Glomerular visceral epithelial cell (primary cell): ENCODE results near the gene TMEM167A.

ENCODE experiments used
- DNase-seq: peaks from one replicate; pipeline ENCODE4 v3.0.0-alpha.2; 2016; ENCODE audit errors: extremely low spot score

TMEM167A gene, protein sequence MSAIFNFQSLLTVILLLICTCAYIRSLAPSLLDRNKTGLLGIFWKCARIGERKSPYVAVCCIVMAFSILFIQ

DNA sequence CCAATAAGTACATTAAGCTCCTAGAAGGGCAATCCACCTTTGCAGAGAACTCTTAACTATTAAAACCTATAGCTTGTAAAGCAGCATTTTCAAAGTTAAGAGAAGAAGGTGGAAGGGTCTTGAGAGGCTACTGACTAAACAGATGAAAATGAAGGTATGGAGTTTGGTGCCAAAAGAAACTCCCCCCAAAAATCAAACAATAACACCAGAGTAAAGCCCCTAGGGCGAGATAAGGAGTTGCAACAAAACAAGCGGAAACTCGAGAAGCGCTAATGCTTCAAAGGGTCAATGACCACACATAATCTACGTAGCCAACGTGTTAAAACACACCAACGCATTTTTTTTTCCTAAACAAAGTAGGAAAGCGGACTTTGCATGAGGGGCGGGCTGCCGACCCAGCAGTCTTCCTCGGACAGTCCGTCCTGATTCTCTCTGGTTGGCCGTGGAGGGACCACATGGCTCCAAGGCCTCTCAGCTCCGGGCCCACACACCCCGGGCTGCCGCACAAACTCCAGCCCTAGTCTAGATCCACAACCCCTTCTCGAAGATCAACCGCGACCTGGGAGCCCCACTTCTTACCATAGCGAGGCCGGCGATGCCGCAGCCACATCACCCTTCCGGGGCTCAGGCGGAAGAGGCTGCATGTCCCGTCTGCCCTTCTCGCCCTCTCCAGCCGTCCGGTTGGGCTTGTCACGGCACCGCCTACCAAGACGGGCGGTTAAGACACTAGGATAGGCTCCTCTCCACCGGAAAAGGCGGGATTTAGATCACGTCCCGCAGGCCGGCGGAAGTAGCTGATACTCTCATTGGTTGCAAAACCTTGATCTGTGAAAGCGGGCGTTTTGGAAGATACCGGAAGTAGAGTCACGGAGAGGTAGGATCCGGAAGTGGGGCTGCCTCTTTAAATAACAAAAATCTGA is at the start of gene TMEM167A, which contains the start of gene XRCC4:
Gene TMEM167A (minus strand): TSS at position 653 of the 920 bp plus-strand sequence. CDS start 71 bp downstream, at position 582.
Gene XRCC4 (plus strand): TSS at position 806 of the 920 bp plus-strand sequence. CDS start 27,373 bp downstream, outside the sequence.
- DNase-seq = peak; percentile 99

- DNase-seq = no peak
Observed at GRCh38 chr5:83126501-83126900, 49.3 kb upstream of the TMEM167A start.

- no peak for DNase-seq
Observed at GRCh38 chr5:83125560-83125959, 48.4 kb upstream of the TMEM167A start.

DNA sequence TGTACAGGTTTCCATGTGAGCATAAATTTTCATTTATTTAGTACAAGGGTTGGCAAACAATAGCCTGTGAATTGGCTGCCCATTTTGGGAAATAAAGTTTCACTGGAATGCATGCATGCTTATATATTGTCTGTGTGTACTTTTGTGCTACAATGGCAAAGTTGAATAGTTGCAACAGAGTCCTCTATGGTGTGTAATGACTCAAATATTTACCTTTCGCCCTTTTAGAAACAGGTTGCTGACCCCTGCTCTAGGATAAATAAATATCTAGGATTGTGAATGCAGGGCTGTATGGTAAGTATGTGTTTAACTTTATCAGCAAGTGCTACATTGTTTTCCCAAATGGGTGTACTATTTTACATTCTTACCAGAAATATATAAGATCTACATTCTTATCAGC is 47.4 kb upstream of the TMEM167A start:
- no peak for DNase-seq

- DNase-seq = no peak
Observed at GRCh38 chr5:83118976-83119375, 41.8 kb upstream of the TMEM167A start.

- no peak for DNase-seq
Observed at GRCh38 chr5:83118471-83118870, 41.3 kb upstream of the TMEM167A start.

GRCh38 chr5:83115816-83116215 is 38.6 kb upstream of the TMEM167A start:
- DNase-seq = no peak

DNA sequence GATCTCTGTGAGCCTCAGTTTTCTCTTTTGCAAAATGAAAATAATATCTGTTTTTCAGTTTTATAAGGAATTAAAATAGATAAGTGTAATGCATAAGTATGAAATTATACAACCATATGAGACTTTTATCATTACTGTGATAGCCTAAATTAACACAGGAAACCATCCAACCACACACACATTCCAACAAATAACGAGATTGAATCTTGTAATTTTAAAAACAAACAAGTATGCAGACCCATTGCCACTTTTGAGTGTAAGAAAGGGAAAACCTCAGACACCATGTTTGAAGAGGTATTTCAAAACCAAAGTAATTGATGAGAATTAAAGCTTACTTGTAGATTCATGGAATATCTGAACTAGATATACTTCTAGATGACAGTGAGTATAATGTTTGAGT is 32.2 kb upstream of the TMEM167A start:
- no peak for DNase-seq

- no peak for DNase-seq
Observed at GRCh38 chr5:83107692-83108420, 30.7 kb upstream of the TMEM167A start.

- no peak for DNase-seq
Observed at GRCh38 chr5:83104021-83104420, 26.8 kb upstream of the TMEM167A start.

DNA sequence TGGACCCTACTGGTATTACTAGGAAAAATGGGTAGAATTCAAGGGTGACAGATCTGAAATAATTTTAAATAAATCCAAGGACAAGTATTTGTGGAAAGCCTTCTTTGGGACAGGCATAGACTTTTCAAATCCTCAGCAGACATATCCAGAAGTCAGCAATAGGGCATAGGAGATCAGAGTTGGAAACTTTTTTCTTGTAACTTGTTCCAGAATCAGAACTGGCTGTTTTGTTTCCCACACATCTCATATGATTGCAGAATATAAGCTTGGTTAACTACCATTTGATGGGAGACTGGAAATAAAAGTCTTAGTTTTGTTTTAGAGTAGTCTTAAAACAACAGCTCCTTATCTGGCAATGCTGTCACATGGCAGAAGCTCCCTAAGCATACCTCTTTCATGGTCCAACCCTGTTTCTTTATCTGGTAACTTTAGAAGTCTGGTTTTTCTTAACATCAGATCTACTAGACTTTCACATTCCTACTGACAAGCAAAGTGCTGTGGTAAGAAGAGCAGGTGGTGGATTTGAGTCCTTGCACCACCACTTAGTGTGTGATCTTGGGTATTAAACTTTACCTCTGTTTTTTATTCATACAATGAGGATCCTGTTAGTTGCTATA is 25.3 kb upstream of the TMEM167A start:
- DNase-seq = no peak

- DNase-seq = no peak
Observed at GRCh38 chr5:83101514-83101913, 24.3 kb upstream of the TMEM167A start.

- DNase-seq = no peak
Observed at GRCh38 chr5:83099445-83099844, 22.3 kb upstream of the TMEM167A start.

GRCh38 chr5:83099001-83099400 is 21.8 kb upstream of the TMEM167A start:
- no peak for DNase-seq

DNA sequence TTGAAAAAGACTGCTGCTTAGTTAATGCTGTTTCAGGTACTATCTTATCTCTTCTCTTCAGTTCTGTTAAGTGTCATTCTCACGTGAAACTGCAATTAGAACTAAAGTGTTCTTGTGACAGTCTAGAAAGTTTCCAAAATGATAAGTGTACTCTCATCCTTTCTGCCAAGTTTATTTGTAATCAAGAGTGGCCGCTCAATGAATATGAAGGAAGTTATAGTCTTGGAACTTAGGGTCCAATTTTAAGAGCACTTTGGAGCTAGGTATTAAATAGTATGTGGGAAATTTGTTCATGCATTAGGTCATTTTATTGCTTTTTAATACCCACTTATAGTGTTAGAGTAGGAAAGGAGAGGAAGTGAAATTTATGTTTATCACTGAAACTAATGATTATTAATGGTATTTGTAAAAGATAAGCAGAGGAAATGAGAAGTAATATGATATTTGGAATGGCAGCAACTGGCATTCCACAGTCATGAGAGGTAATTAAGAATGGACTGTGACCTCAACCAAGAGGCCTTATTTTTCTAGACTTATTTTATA is 20.6 kb upstream of the TMEM167A start:
- peak; percentile 13 for DNase-seq

- DNase-seq = peak; percentile 1
Observed at GRCh38 chr5:83096660-83097339, 19.6 kb upstream of the TMEM167A start.

- peak; percentile 85 for DNase-seq
Observed at GRCh38 chr5:83095957-83096539, 18.9 kb upstream of the TMEM167A start.

- no peak for DNase-seq
Observed at GRCh38 chr5:83095163-83095956, 18.2 kb upstream of the TMEM167A start.

GRCh38 chr5:83093692-83094091 is 16.5 kb upstream of the TMEM167A start:
- DNase-seq = no peak

DNA sequence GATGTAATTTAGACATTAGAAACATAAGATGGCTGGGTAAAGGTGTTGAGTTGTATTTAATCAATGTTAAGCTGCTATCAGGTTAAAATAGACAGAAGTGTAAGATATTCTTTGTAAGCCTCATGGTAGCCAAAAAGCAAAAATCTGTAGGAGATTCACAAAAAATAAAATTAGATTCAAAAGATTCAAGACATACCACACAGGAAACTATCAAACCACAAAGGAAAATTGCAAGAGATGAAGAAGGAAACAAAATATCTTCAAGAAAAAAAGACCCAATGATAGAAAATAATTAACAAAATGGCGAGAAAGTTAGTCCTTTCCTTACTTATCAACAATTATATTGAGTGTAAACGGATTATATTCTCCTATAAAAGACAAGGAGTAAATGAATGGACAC is 15.4 kb upstream of the TMEM167A start:
- DNase-seq = no peak
